Measurements from ENCODE around the gene GSC2. TPM values are rescaled to one million over a fixed set of nuclear protein-coding genes. Genes with fewer than 3 reads are reported as not detected.

The GSC2 gene
- total RNA-seq, 1 donor from 2014 or later, result not detected

DNA sequence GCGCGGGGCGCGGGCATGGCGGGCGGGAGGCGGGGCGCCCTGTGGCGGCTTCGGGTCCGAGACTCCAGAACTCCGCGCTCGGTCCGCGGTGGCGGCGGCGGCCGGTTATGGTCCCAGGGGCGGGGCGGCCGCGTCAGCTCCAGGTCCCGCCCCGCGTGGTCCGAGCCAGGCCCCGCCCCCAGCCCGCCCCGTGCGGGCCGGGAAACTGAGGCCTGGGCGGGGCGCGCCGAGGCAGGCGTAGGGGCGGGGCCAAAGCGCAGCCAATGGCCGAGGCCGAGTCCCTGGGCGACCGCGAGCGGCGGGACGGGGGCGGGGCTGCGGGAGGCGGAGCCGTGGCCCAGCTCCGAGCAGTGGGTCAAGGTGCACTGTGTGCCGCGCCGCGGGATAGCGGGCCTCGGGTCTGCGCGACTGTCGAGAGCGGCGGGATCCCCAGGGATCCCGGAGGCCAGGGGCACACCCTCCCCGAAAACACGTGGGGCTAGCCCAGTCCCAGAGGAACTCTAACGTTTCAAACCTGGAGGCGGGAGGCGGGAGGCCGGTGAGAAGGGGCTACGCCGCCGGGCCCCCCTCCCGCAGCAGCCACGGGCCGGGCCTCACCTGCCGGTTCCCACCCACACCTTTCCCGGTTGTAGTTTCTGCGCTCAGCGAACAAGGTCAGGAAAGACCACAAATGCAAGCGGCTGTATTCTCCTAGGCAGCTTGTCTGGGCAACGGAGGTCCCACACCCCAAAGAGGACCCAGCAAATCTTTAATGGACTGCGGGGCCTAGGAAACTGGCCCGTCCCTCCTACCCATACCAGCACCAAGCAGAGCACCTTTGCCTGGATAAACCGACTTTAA lies 28.8 kb upstream of the GSC2 start, which contains the start of gene SLC25A1:
Gene SLC25A1 (minus strand): TSS at position 80 of the 840 bp plus-strand sequence. CDS start 63 bp downstream, at position 17.
- DNase-seq (ENCODE audit: low read depth), result peak; percentile 67

DNA sequence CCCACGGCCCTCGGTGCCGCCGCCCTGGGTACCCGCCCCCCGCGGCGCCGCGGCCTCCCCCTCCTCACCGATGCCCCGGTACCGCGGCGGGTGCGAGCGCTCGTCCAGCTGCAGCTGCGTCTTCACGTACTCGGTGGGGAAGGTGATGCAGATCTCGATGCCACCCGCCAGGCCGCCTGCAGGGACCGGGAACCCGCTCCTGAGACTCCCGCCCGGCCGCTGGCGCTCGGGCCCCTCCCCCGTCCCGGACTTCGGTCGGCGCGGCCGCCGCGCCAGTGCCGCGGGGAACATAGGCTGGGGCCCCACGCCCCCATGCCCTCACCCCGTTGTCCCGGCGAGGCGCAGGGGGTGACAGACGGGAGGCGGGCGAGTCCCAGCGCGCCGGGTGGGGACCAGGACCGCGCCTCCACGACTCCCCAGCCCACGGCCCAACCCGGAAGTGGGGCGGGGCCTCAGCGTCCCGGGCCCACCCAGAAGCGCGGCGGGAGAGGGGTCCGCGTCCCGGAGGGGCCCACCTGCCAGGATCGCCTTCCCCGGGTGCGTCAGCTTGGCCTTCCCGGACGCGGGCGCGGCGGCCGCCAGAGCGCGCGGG lies 28.1 kb upstream of the GSC2 start:
- Histone ChIP-seq H3K27me3 (ENCODE audit: control insufficient read depth, insufficient read depth, low read length) (no peaks in the 10 kb centered on the region), H3K4me3 (ENCODE audit: low read depth, low read length) (peak overlapping the region; percentile 73), H3K36me3 (ENCODE audit: control insufficient read depth, insufficient read depth, low read length) (peaks cover 8% of the 10 kb centered on the region)
- FAIRE-seq (no peak), DNase-seq (ENCODE audit: low read depth) (peak; percentile 8)
- TF ChIP-seq, protein P1, sequence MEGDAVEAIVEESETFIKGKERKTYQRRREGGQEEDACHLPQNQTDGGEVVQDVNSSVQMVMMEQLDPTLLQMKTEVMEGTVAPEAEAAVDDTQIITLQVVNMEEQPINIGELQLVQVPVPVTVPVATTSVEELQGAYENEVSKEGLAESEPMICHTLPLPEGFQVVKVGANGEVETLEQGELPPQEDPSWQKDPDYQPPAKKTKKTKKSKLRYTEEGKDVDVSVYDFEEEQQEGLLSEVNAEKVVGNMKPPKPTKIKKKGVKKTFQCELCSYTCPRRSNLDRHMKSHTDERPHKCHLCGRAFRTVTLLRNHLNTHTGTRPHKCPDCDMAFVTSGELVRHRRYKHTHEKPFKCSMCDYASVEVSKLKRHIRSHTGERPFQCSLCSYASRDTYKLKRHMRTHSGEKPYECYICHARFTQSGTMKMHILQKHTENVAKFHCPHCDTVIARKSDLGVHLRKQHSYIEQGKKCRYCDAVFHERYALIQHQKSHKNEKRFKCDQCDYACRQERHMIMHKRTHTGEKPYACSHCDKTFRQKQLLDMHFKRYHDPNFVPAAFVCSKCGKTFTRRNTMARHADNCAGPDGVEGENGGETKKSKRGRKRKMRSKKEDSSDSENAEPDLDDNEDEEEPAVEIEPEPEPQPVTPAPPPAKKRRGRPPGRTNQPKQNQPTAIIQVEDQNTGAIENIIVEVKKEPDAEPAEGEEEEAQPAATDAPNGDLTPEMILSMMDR (IDR thresholded peaks at IDR 0.05; ENCODE audit: insufficient read depth, low read length, severe bottlenecking), result no peak

More for the DNA sequence above, 28.8 kb upstream of the GSC2 start, which contains the start of gene SLC25A1:
- Histone ChIP-seq H3K27me3 (ENCODE audit: control insufficient read depth, insufficient read depth, low read length) (no peaks in the 10 kb centered on the region), H3K4me3 (ENCODE audit: low read depth, low read length) (peak within 1 kb of the TSS; percentile 73), H3K36me3 (ENCODE audit: control insufficient read depth, insufficient read depth, low read length) (peaks cover 8% of the 10 kb centered on the region)
- no peak for FAIRE-seq
- TF ChIP-seq, protein P1 (IDR thresholded peaks at IDR 0.05; ENCODE audit: insufficient read depth, low read length, severe bottlenecking), result no peak

DNA sequence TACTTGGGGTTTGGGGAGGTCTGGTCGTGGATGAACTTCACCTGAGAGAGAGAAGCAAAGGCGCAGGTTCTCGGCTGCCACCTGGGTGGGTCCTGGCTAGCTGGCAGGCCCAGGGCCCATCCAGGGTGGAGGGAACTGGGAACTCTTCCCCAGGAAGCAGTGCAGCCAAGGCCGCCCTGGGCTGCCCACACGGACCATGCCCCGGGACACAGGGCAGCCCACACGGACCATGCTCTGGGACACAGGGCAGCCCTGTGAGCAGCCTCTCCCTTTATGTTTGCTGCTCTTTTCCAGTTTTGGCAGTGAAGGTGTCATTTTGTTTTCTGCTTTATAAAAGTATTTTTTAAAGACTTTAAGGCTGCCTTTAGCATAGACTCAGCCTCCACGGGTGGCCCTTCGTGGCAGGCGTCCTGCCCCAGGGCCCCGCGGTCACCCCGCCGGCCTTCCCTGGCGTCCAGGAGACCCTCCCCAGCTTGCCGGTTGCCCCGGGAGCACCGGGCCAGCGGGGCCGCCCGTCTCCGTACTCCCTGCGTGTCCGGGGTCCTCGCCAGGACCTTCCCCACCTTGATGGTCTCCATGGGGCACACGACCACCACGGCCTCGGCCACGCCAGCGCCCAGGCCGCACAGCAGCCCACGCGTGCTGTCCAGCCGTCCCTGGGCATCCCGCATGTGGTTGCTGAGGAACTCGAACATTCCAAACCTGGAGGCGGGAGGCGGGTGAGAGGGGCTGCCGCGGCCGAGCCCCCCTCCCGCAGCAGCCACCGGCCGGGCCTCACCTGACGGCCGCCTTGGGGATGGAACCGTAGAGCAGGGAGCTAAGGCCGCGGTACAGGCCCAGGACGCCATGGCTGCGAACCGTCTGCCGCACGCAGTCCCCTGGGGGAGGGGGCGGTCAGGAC lies 27.3 kb upstream of the GSC2 start:
- Histone ChIP-seq H3K27me3 (ENCODE audit: control insufficient read depth, insufficient read depth, low read length) (no peaks in the 10 kb centered on the region), H3K36me3 (ENCODE audit: control insufficient read depth, insufficient read depth, low read length) (peaks cover 8% of the 10 kb centered on the region), H3K4me3 (ENCODE audit: low read depth, low read length) (peak overlapping the region; percentile 73)
- TF ChIP-seq, protein P1 (IDR thresholded peaks at IDR 0.05; ENCODE audit: insufficient read depth, low read length, severe bottlenecking), result no peak
- FAIRE-seq, result no peak
- DNase-seq (ENCODE audit: low read depth), result no peak

DNA sequence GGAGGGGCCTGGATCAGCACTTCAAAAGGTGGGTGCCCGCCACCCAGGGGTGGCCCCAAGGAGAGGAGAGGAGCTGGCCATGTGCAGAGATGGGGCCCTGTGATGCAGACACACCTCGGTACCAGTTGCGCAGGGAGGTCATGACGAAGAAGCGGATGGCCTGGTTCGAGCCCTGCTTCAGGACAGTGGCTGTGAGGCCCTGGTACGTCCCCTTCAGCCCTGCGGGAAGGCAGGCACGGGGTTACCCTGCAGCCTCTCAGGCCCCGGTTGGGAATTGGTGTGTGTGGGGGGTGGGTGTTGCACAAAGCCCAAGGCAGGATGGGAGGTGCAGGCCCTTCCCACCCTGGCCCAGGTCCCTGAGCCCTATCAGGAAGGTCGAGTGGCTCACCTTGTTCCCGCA lies 26.6 kb upstream of the GSC2 start:
- Histone ChIP-seq H3K4me3 (ENCODE audit: low read depth, low read length) (no peak overlapping the region), H3K36me3 (ENCODE audit: control insufficient read depth, insufficient read depth, low read length) (peaks cover 8% of the 10 kb centered on the region), H3K27me3 (ENCODE audit: control insufficient read depth, insufficient read depth, low read length) (no peaks in the 10 kb centered on the region)
- FAIRE-seq (no peak), DNase-seq (ENCODE audit: low read depth) (no peak)
- TF ChIP-seq, protein P1 (IDR thresholded peaks at IDR 0.05; ENCODE audit: insufficient read depth, low read length, severe bottlenecking), result no peak

DNA sequence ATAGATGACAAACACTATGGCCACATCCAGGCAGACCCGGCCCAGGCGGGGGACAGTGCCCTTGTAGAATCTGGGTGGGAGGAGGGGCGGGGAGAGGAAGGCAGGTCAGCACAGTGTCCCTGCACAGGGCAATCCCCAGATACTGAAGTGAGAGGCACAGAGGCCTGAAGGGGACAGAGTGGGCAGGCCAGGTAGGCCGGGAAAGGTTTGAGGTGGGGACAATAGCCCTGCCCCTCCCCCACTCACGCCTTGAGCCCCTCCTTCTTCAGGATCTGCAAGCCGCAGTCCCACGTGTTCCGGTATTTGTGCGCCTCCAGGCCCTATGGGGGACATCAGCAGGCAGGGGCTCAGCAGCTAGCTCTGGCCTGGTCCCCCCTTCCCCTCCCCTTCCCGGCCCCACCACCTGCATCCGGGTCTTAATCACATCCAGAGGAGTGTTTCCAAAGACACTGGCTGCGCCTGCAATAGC lies 26.1 kb upstream of the GSC2 start:
- FAIRE-seq (no peak), DNase-seq (ENCODE audit: low read depth) (no peak)
- TF ChIP-seq, protein P1 (IDR thresholded peaks at IDR 0.05; ENCODE audit: insufficient read depth, low read length, severe bottlenecking), result no peak
- no peaks in the 10 kb centered on the region for H3K27me3 ChIP-seq (ENCODE audit: control insufficient read depth, insufficient read depth, low read length)
- H3K36me3 ChIP-seq (ENCODE audit: control insufficient read depth, insufficient read depth, low read length), result peaks cover 8% of the 10 kb centered on the region
- no peak overlapping the region for H3K4me3 ChIP-seq (ENCODE audit: low read depth, low read length)
